Astrocyte (in vitro differentiated cells and primary cell): ENCODE results near the gene FAAP100. TPM values are rescaled to one million over a fixed set of nuclear protein-coding genes. Genes with fewer than 3 reads are reported as not detected.

ENCODE experiments used
- DNase-seq: peaks from one replicate; pipeline ENCODE4 v3.0.0-alpha.2; 2010; ENCODE audit warnings: low read depth
- FAIRE-seq: peaks from 2 replicates; lab custom pipeline; 2011; peaks lifted over from hg19 to GRCh38; lab: Jason Lieb, UNC
- H2AFZ ChIP-seq: 2 replicates; pipeline ENCODE4 v1.6.0; 2012; ENCODE audit warnings: low read depth, low read length, inconsistent platforms
- H3K27ac ChIP-seq: 2 replicates; pipeline ENCODE4 v1.5.1; 2011; ENCODE audit warnings: low read depth, low read length, inconsistent platforms
- H3K27me3 ChIP-seq: 2 replicates; pipeline ENCODE4 v1.6.0; 2011; ENCODE audit warnings: low read length, inconsistent platforms; ENCODE audit not compliant: insufficient read depth
- H3K36me3 ChIP-seq: 2 replicates; pipeline ENCODE4 v1.5.1; 2011; ENCODE audit warnings: low read length, inconsistent platforms; ENCODE audit not compliant: insufficient read depth
- H3K4me1 ChIP-seq: 2 replicates; pipeline ENCODE4 v1.5.1; 2011; ENCODE audit warnings: low read length, inconsistent platforms; ENCODE audit not compliant: insufficient read depth
- H3K4me2 ChIP-seq: 2 replicates; pipeline ENCODE4 v1.6.0; 2012; ENCODE audit warnings: low read length, inconsistent platforms
- H3K4me3 ChIP-seq: 2 replicates; pipeline ENCODE4 v1.5.1; 2011; ENCODE audit warnings: low read depth, mild to moderate bottlenecking, low read length, inconsistent platforms; ENCODE audit not compliant: insufficient read depth
- H3K79me2 ChIP-seq: 2 replicates; pipeline ENCODE4 v1.6.0; 2012; ENCODE audit warnings: mild to moderate bottlenecking, low read length, inconsistent platforms; ENCODE audit not compliant: insufficient read depth
- H3K9ac ChIP-seq: 2 replicates; pipeline ENCODE4 v1.6.0; 2012; ENCODE audit warnings: mild to moderate bottlenecking, low read length, inconsistent platforms
- H3K9me3 ChIP-seq: 2 replicates; pipeline ENCODE4 v1.5.1; 2012; ENCODE audit warnings: low read depth, mild to moderate bottlenecking, low read length, inconsistent platforms; ENCODE audit not compliant: insufficient read depth
- H4K20me1 ChIP-seq: 2 replicates; pipeline ENCODE4 v1.6.0; 2012; ENCODE audit warnings: low read length, inconsistent platforms; ENCODE audit not compliant: insufficient read depth
- H3K27ac Mint-ChIP-seq: one replicate; pipeline ENCODE4 v1.8.0; 2021; ENCODE audit warnings: mild to moderate bottlenecking, mixed read lengths; ENCODE audit not compliant: unreplicated experiment
- H3K27me3 Mint-ChIP-seq: one replicate; pipeline ENCODE4 v1.8.0; 2021; ENCODE audit warnings: low read depth, mixed read lengths; ENCODE audit not compliant: unreplicated experiment
- H3K36me3 Mint-ChIP-seq: one replicate; pipeline ENCODE4 v1.8.0; 2021; ENCODE audit warnings: low read depth, mixed read lengths; ENCODE audit not compliant: unreplicated experiment
- H3K4me1 Mint-ChIP-seq: one replicate; pipeline ENCODE4 v1.8.0; 2021; ENCODE audit warnings: low read depth, mixed read lengths; ENCODE audit not compliant: unreplicated experiment
- H3K4me3 Mint-ChIP-seq: one replicate; pipeline ENCODE4 v1.8.0; 2021; ENCODE audit warnings: mild to moderate bottlenecking, moderate library complexity, mixed read lengths; ENCODE audit not compliant: unreplicated experiment
- H3K9me3 Mint-ChIP-seq: one replicate; pipeline ENCODE4 v1.8.0; 2021; ENCODE audit warnings: mild to moderate bottlenecking, mixed read lengths; ENCODE audit not compliant: unreplicated experiment
- EZH2 ChIP-seq: IDR thresholded peaks from 2 replicates; pipeline ENCODE4 v1.6.1; 2012; ENCODE audit warnings: mild to moderate bottlenecking, low read length, inconsistent platforms; ENCODE audit not compliant: insufficient read depth
- total RNA-seq: library from RNA; stranded (reverse); gene quantifications from 2 replicates; pipeline ENCODE4 v1.2.1, GENCODE V29; 2021
- TF ChIP-seq, protein P1 (sequence below): IDR thresholded peaks from 2 replicates; pipeline ENCODE4 v1.5.1; 2011; ENCODE audit warnings: low read depth, mild to moderate bottlenecking, inconsistent platforms, low read length, moderate library complexity; ENCODE audit not compliant: insufficient read depth

Gene FAAP100
- total RNA-seq, 1 donor from 2014 or later = 38.9 TPM

GRCh38 chr17:81522491-81523401, 29.4 kb downstream of the FAAP100 start:
- H3K9ac ChIP-seq = no peak overlapping the region
- H3K27me3 ChIP-seq = peaks cover 9% of the 10 kb centered on the region
- FAIRE-seq (no peak), DNase-seq (no peak)
- H3K4me1 Mint-ChIP-seq = peaks cover 8% of the 10 kb centered on the region
- no peak overlapping the region for H2AFZ ChIP-seq
- no peak overlapping the region for H3K27ac Mint-ChIP-seq
- no peak overlapping the region for H3K4me3 ChIP-seq
- peak overlapping the region; percentile 52 for H3K4me2 ChIP-seq
- no peaks in the 10 kb centered on the region for H3K9me3 Mint-ChIP-seq
- H3K79me2 ChIP-seq = peaks cover 11% of the 10 kb centered on the region
- H4K20me1 ChIP-seq = peaks cover 38% of the 10 kb centered on the region
- H3K36me3 Mint-ChIP-seq = no peaks in the 10 kb centered on the region
- H3K4me3 Mint-ChIP-seq = no peak overlapping the region
- no peaks in the 10 kb centered on the region for H3K27me3 Mint-ChIP-seq
- no peak for TF ChIP-seq EZH2
- TF ChIP-seq, protein P1, sequence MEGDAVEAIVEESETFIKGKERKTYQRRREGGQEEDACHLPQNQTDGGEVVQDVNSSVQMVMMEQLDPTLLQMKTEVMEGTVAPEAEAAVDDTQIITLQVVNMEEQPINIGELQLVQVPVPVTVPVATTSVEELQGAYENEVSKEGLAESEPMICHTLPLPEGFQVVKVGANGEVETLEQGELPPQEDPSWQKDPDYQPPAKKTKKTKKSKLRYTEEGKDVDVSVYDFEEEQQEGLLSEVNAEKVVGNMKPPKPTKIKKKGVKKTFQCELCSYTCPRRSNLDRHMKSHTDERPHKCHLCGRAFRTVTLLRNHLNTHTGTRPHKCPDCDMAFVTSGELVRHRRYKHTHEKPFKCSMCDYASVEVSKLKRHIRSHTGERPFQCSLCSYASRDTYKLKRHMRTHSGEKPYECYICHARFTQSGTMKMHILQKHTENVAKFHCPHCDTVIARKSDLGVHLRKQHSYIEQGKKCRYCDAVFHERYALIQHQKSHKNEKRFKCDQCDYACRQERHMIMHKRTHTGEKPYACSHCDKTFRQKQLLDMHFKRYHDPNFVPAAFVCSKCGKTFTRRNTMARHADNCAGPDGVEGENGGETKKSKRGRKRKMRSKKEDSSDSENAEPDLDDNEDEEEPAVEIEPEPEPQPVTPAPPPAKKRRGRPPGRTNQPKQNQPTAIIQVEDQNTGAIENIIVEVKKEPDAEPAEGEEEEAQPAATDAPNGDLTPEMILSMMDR = no peak
- no peaks in the 10 kb centered on the region for H3K9me3 ChIP-seq
- H3K4me1 ChIP-seq = peaks cover 33% of the 10 kb centered on the region
- no peaks in the 10 kb centered on the region for H3K36me3 ChIP-seq
- no peak overlapping the region for H3K27ac ChIP-seq

GRCh38 chr17:81520021-81520901, 31.9 kb downstream of the FAAP100 start:
- no peak overlapping the region for H2AFZ ChIP-seq
- no peak overlapping the region for H3K9ac ChIP-seq
- Mint-ChIP-seq H3K27me3 (no peaks in the 10 kb centered on the region), H3K36me3 (no peaks in the 10 kb centered on the region), H3K27ac (peak overlapping the region; percentile 72), H3K9me3 (no peaks in the 10 kb centered on the region), H3K4me1 (peaks cover 14% of the 10 kb centered on the region), H3K4me3 (peak overlapping the region; percentile 42)
- H3K36me3 ChIP-seq = no peaks in the 10 kb centered on the region
- FAIRE-seq (no peak), DNase-seq (no peak)
- H3K4me2 ChIP-seq = peak overlapping the region; percentile 90
- no peak overlapping the region for H3K4me3 ChIP-seq
- H3K9me3 ChIP-seq = no peaks in the 10 kb centered on the region
- peaks cover 55% of the 10 kb centered on the region for H4K20me1 ChIP-seq
- peaks cover 46% of the 10 kb centered on the region for H3K4me1 ChIP-seq
- no peak overlapping the region for H3K27ac ChIP-seq
- no peak for TF ChIP-seq EZH2
- TF ChIP-seq, protein P1 = no peak
- H3K27me3 ChIP-seq = peaks cover 2% of the 10 kb centered on the region
- peaks cover 35% of the 10 kb centered on the region for H3K79me2 ChIP-seq
